Stimulated activated CD8-positive, alpha-beta memory T cell treated with anti-CD3 and anti-CD28 coated beads, Interleukin-4, amount 100 ng/mL, for 4 hours (primary cell): ENCODE measurements around the gene KIF26B.
"Not testable (repeated sequence)": the region's sequence is repeated elsewhere in the genome, so short reads cannot be mapped to it uniquely, and the experiment has no call there.

Experiments
- DNase-seq, 2 donors: peaks; one replicate each; pipeline ENCODE4 v3.0.0-alpha.2; 2020; ENCODE audit warnings: low read depth in 2 of 2, low spot score in 1 of 2

KIF26B gene

DNA sequence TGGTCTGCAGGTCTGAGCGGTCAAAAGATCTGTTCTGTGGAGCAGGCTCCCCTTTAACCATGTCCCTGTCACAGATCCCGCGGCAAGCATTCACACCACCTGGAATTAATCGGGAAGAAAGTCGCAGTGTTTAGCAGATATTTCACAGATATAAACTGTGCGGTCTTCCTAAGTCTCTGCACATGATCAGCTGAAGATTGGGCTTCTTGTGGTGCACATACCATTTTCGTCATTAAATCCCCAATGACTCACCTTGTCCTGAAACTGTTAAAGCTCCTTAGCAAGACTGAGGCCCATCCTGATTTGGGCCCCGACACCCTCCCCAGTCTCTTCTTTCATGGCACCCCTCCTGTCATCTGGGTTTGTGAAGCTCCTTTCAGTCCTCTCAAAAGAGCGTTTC, 158.8 kb downstream of the KIF26B start:
- no peak for DNase-seq

GRCh38 chr1:245316784-245317183, 162.0 kb downstream of the KIF26B start:
- DNase-seq = no peak

- DNase-seq = no peak
Observed at GRCh38 chr1:245317217-245317616, 162.4 kb downstream of the KIF26B start.

DNA sequence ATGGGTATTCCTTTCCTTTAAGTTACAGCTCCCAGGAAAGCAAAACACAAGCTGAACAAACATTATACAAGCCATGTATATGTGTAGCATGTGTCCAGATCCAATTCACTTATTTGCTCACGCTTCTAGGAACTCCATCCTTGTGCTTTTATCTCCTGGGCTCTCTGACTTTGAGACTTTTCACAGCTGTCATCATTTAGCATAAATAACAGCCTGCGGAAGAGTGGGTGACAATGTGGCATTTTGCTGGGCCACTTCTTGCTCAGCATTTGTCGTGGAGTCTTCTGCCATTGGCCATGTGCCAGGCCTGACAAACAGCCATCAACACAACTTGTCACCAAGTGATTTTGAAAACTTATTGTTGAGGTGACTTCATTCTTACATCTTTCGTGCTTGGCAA, 164.3 kb downstream of the KIF26B start:
- DNase-seq = no peak

- DNase-seq = no peak
Observed at GRCh38 chr1:245322673-245323072, 167.9 kb downstream of the KIF26B start.

- not testable (repeated sequence) for DNase-seq
Observed at GRCh38 chr1:245323765-245324164, 169.0 kb downstream of the KIF26B start.

DNA sequence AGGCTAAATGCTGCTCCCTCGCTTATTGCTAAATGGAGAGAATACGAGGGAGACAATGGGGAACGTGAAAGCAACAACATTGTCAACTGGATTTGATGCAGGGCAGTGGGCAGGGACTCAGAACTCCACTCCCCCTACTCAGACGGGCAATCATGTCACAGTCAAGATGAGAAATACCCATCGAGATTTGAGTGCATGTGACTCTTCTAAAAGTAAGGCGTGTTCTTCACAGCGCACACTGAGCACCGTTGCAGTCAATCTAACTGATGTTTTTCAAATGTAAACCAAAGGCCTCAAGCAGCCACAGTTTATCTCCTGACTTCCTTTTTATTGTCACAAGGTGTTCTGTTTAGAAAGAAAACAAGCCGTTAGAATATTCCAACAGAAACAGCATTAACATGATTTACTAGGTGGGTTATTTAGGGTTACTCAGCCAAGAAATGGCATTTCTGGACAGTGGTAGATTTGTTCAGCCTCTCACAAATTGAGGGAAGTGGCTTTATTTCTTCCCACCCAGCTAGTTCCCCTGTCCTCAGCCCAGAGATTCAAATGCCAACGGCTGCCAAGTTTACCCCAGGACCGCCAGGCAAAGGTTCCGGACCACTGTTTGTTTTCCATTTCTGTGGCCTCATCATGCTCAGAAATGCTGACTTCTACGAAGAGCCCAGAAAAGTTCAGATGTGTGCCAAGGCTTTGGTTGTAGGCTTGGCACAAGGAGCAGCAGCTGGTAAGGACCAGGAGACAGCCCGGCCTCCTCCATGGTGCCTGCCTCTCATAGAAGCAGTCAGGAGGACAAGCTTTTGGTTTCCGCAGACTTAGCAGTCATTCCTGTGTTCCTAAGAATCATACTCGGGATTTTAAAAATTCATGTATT, 171.4 kb downstream of the KIF26B start:
- no peak for DNase-seq

- DNase-seq = no peak
Observed at GRCh38 chr1:245327360-245327759, 172.6 kb downstream of the KIF26B start.

DNA sequence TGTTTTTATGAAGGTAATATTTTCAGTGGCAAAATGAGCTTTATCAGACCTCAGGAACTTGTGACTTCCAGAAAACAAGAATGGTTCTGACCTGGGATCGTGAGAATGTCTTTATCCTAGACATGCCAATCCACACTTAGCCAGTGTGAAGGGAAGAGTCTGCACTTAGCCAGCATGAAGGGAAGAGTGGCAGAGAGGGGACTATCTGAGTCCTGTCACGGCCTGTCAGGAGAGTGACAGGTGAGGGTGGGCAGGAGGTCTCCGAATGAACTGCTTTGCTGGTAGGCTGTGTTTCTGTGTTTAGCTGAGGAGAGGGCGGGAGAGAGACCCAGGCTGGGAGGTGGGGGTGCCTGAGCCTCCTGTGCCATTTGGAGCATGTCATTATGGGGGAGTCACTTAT, 173.1 kb downstream of the KIF26B start:
- DNase-seq = no peak

- no peak for DNase-seq
Observed at GRCh38 chr1:245330951-245331350, 176.2 kb downstream of the KIF26B start.

GRCh38 chr1:245332085-245332484, 177.3 kb downstream of the KIF26B start:
- no peak for DNase-seq

DNA sequence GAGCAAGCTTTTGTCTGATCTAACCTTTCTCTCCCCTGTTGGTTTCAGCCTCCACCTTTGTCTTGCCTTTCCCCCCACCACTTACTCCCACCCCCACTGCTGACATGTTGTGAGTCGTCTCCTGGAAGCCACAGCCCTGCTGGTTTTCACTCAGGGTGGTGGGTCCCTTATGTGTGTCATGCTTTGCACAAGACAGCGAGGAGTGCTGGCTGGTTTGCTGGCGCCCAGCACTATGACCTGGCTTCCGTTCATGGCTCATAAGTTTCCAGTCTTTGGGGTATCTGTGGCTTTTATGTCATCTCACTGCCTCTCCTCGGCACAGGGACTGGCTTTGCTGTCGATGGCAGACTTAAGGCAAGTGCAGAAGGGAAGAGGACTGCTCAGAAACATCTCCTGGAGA, 177.7 kb downstream of the KIF26B start:
- peak in 1 of 2 donors; percentile 6 for DNase-seq

DNA sequence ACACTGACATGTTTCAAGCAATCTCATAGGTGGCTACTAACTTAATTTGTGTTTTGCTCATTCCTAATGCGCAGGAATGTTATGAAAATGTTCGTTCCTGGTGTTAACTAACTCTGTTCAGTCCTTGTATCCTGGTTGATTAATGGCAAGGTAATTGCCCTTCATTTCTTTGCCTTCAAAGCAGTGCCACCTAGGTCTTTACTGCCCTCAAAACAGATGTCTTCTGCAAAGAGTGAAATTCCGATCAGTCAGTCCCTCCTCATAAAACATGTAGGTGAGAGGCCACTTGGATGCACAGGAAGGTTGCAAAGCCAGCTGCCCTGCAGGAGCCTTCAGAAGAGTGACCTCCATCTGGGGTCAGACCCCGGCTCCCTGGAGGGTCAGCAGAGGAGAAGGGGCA, 179.4 kb downstream of the KIF26B start:
- DNase-seq = no peak

DNA sequence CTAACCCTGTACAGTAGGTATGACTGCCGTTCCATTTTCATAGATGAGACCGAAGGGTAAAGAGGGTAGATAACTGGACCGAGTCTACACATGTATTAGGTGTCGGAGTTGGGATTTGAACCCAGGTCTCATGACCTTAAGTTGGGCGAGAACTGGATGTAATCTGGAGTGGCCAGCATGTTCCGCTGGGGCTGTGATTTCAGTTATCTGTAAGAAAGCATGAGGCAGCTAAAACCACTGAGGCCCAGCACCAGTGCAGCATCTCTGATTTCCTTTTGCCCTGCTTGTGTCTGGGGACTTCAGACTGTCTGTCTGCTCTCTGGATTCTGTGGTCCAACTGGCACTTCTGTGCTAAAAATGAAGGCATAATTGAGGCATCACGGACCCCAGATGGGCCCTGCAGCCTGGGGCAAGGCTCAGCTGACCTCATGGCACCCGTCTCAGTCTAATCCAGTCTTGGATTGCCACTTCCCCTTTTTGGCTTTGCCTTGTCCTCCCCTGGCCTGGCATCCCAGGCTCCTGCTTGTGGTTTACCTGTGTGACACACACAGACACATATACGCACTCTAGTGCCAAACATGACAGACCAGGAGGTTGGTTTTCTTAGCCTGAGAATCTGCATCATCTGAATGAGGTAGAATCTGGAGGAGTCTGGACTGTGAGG, 180.2 kb downstream of the KIF26B start:
- DNase-seq = no peak

DNA sequence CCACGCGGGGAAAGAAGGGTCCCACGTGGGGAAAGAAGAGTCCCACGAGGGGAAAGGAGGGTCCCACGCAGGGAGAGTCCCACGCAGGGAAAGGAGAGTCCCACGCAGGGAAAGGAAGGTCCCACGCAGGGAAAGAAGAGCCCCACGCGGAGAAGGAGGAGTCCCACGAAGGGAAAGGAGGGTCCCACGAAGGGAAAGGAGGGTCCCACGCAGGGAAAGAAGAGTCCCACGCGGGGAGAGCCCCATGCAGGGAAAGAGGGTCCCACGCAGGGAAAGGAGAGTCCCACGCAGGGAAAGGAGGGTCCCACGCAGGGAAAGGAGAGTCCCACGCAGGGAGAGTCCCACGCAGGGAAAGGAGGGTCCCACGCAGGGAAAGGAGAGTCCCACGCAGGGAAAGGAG, 180.9 kb downstream of the KIF26B start:
- DNase-seq = not testable (repeated sequence)

- DNase-seq = no peak
Observed at GRCh38 chr1:245336149-245336983, 181.6 kb downstream of the KIF26B start.

DNA sequence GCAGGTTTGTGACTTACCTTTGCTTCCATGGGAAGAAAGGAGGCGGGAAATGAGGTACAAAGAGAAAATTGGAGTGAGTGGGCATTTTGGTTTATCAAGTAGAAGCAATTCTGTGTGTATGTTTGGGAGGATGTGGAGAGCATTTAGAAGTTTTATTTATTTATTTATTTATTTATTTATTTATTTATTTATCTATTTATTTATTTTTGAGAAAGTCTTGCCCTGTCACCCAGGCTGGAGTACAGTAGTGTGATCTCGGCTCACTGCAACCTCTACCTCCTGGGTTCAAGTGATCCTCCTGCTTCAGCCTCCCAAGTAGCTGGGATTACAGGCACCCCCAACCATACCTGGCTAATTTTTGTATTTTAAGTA, 182.2 kb downstream of the KIF26B start:
- DNase-seq = not testable (repeated sequence)

- no peak for DNase-seq
Observed at GRCh38 chr1:245337829-245338484, 183.2 kb downstream of the KIF26B start.

DNA sequence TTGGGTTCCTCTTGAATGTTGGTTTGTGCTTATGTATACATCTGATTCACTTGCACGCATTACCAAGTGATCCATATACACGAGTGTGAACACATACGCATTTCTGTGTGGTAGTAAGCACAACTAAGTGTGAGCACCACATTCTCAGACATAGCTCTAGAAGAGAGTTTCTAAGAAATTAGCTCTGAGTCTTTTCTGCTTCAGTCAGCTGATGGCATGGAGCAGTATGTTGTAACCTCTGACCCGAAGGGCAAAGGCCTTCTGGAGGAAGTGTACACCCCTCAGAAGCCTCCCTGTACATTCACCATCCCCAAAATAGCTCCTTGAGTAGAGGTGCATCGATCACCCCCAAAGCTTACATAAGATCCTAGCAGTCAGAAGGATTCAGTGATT, 183.7 kb downstream of the KIF26B start:
- no peak for DNase-seq

GRCh38 chr1:245341743-245342142, 187.0 kb downstream of the KIF26B start:
- DNase-seq = no peak

DNA sequence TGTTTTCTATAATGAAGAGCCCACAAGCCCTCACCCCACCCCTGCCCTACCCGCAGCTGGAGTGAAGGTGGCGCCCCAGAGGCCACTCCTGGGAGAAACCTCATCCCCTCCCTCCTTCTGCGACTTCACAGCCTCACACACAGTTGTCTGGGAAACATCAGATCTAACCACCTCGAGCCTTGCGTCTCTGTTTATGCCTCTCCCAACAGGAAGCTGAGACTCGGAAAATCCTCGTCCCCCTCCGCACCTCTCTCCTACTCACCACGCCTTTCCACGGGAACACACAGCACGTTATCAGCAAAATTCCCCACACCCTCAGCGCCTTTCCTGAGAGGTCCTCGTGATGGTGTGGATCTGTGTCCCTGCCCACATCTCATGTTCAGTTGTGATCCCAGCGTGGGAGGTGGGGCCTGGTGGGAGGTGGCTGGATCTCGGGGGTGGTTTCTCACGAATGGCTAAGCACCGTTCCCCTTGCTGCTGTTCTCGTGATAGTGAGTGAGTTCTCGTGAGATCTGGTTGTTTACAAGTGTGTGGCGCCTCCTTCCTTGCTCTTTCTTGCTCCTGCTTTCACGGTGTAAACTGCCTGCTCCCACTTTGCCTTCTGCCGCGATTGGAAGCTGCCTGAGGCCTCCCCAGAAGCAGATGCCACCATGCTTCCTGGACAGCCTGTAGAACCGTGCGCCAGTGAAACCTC, 190.6 kb downstream of the KIF26B start:
- DNase-seq = no peak
